ENCODE measurements around the gene NDNF.
A peak's percentile ranks its signal among the peaks of the same experiment; 100 is the strongest.

Gene NDNF

DNA sequence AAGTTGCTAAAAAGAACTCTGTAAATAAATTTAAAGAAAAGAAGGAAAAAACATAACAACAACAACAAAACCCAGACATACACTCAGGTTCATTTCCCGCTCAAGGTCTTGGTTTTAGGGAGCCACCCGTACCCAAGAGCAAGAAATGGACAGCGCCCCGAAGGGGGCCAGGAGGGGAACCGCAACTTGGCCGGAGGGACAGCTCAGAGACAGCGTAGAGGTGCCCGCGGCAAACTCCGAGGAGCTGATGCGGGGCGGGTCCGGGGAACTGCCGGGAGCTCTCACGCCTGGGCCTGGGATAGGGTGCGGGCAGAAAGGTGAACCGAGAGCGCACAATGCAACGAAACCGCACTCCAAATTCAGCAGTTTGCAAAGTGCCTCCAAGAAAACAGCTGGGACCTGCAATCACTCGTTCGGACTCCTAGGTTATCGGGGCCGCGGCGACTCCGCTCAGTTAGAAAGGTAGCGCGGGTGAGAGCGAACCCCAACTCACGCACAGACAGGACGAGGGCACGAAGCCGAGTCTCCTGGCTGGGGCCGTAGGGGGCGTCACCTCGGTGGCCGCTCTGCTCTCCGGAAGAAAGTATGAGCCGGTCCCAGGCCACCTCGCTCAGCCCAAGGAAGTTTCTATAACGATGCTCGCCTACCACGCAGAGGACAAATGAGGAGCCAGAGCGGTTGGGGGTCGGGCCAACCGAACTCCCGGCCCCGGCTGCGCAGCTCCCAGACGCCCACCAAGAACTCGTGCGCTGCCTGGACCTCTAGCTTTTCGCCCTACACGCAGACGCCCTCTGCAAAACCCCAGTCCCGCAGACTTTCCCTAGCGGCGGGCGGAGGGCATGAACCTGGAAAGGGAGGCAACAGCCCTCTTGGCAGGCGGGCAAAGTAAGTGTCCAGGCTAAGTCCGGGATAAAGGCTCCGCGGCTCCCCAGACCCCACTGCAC, 1.4 kb downstream of the NDNF start:
- DNase-seq: no peak

DNA sequence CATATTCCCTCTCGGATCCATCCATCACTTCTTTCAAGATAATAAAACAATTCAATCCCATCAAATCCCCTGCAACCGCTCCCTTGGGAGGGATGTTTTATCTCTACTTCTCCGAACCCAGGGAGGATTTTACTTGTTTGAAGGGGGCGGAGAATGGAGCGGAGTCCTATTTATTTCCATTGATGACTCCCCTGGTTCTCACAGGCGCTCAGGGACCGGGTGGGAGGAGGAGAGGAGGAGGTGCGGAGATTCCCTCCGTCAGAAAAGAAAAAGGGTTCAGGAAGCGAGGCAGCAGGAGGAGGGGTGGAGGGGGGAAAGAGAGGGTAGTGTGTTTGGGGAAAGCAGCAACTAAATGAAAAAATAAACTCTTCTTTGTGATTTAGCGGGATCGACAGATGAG, 2.1 kb downstream of the NDNF start:
- DNase-seq: no peak

- DNase-seq: no peak
These were observed 2.9 kb downstream of the NDNF start for GRCh38 chr4:121069430-121069829.

DNA sequence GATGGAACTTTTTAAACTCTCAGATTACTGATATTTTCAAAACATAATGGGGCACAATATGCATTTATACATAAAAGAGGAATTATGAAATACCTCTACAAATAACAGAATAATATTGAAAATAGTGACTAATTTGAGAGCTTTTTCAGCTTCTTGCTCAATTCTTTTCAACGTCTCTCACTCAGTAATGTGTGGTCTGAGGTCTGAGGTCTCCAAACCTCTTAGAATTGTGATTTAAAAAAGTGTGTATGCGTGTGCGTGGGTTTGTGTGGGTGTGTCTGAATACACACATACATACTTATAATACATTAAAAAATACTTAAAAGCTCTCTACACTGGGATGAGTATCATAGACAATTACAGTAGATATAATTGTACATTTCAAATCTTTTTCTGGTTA, 7.9 kb downstream of the NDNF start:
- no peak for DNase-seq

GRCh38 chr4:121062521-121062920, 9.8 kb downstream of the NDNF start:
- no peak for DNase-seq

- no peak for DNase-seq
These were observed 10.5 kb downstream of the NDNF start for GRCh38 chr4:121061861-121062260.

DNA sequence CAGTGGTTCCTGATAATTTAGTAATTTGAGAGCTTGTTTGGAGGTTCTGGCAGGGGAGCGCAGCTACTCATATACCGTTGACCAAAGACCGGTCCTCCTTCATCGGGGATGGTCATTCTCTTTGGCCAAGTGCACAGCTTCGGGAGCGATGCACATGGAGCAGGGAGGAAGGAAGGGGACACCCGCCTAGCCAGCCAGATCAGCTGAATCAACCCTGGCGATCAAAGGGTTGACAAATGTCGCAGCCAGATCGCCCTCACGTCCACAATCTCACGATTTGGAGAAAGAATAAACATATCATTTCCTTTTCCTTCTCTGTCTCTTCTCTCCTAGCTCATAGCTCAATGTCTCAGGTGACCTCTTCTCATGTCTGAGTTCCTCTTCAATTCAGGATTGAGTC, 11.1 kb downstream of the NDNF start:
- DNase-seq: no peak

GRCh38 chr4:121057466-121057922, 14.8 kb downstream of the NDNF start:
- DNase-seq: no peak

GRCh38 chr4:121056066-121056465, 16.3 kb downstream of the NDNF start:
- DNase-seq: no peak

DNA sequence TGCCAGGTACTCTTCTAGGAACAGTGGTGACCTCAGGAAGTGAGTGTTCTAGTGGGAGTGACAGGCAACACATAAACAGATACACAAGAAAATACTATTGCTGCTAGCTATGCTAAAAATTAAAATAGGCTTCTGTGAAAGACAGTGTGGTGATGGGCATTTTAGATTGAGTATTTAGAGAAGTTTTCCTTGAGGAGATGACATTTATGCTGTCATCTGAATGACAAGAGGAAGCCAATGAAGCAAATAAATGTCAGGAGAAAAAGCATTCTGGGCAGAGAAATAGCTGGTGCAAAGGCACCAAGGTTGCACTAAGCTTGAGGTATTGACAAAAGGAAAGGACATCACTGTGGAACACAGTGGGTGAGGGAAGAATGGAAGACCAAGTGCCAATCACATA, 18.0 kb downstream of the NDNF start:
- no peak for DNase-seq

GRCh38 chr4:121053601-121054143, 18.7 kb downstream of the NDNF start:
- DNase-seq: peak; percentile 68

DNA sequence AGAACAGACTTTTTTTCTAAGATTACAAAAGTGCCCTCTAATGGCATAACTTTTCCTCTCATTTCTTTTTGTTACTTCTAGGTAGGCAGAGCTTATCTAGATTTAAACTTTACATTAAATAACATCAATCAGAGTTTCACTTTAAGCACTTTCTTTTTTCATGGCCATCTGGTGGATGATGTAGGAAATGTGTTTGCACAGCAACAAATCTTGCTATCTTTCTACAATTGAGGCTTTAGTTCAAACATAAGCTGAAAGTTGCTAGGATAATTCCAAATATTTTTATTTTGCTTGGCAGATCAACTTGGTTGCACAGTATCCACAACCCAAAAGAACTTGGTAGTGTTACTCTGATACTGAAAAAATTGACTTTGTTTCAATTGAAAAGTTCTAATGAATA, 22.0 kb downstream of the NDNF start:
- DNase-seq: no peak

- no peak for DNase-seq
These were observed 23.2 kb downstream of the NDNF start for GRCh38 chr4:121049072-121049599.

GRCh38 chr4:121048165-121048564, 24.2 kb downstream of the NDNF start:
- no peak for DNase-seq

GRCh38 chr4:121041307-121042090, 30.8 kb downstream of the NDNF start:
- DNase-seq: peak; percentile 24

DNA sequence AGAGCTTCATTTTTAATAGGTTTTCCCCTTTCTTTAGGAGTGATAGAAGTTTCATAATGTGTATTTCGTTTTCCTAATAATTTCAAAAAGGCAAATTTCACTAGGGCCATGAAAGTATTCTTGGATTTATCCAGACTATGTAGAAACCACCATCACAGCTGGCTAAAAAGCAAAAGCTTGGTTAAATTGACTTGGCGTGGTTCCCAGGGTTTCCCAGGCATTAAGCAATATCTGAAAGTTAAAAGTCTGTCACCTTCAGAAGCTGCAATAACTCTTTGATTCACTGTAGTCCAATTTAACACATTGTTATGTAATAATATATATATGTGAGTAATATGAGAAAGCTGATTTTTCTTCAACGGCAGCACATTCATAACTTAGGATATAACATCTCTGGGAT, 38.3 kb downstream of the NDNF start:
- DNase-seq: peak; percentile 43

- no peak for DNase-seq
These were observed 41.6 kb downstream of the NDNF start for GRCh38 chr4:121030711-121031110.

DNA sequence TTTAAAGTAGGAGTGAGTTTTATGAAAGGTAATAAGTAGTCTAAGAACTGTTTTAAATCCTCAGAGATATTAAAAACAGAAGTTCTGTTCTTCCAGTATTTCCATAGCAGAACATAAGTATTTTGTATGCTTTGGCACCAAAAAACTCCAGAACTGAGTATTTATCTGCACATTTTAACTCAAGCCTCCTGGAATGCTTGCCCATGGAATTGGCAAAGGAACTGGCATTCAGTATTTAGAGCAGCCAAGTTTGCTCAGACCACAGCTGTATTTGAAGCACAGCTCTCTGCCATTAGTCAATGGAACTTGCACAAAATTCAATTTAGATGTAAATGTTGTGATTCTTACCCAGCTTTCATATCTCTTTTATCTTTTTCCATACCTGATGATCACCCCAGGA, 42.2 kb downstream of the NDNF start:
- no peak for DNase-seq

DNA sequence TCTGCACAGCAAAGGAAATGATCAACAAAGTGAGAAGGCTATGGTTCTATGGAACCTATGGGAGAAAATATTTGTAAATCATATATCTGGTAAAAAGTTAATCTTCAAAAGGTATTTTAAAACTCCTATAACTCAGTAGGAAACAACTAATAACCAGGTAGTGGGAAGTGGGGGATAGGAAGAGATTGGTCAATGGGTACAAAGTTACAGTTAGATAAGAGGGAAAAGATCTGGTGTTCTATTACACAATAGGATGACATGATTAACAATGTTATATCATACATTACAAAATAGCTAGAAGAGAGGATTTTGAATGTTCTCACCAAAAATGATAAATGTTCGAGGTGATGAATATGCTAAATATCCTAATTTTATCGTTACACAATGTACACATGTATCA, 46.3 kb downstream of the NDNF start:
- no peak for DNase-seq

DNA sequence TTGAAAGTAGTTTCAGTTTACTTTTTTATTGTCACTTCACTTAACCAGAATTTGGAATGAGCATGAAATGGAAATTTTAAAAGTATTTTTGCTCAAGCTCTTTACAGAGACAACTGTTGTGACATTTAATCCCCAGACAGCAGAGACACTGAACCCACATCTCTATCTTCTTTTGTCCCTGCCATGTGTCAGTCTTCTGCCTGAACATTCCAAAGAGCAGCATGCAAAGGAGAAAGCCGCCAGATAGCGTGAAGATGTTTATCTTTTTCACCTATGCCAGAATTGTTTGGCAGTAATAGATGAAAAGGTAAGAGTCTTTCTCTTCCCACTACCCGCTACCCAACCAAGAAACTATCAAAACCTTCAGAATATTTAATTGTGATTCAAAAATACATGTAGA, 46.8 kb downstream of the NDNF start:
- no peak for DNase-seq

DNA sequence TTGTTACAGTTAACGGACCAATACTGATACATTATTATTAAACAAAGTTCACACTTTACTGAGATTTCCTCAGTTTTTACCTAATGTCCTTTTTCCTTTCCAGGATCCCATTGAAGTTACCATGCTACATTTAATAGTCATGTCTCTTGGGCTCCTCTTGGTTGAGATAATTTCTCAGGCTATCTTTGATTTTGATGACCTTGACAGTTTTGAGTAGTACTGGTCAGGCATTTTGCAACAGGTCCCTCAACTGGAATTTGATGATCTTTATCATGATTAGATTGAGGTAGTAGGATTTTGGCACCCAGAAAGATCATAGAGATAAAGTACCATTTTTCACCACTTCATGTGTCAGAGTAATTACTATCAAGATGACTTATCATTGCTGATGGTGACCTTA, 53.8 kb downstream of the NDNF start:
- DNase-seq: no peak

- no peak for DNase-seq
These were observed 55.7 kb downstream of the NDNF start for GRCh38 chr4:121016611-121017010.

GRCh38 chr4:121015421-121015820, 56.9 kb downstream of the NDNF start:
- DNase-seq: no peak

DNA sequence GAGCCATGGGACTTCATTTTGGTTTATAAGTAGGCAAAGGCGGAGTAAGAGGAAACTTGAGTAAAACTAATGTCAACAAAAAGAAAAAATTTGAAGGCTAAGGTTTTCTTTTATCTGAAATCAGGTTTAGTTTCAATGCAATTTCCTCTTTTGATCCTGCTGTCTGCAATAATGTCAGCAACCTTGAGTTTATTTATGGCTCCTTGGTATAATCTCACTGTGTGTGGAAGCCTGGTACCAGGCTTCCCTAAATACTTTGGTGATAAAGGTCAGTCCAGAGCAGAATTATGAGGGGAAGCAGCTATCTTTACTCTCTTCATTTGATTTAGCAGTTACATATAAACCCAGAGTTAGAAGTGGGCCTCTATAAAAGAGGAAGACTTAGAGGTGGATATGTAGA, 57.8 kb downstream of the NDNF start:
- no peak for DNase-seq

All from NCI-H226 (cell line).